GM12873 (cell line): ENCODE measurements around the gene WLS.

Experiments used
- TF ChIP-seq, protein P1 (sequence below): IDR thresholded peaks from 2 replicates; pipeline ENCODE4 v1.5.1; 2012; ENCODE audit warnings: low read depth, mild to moderate bottlenecking, moderate library complexity, low read length, control low read depth; ENCODE audit not compliant: insufficient read depth; ENCODE audit errors: missing control alignments

The WLS gene

GRCh38 chr1:68205794-68206358, 26.4 kb downstream of the WLS start:
- TF ChIP-seq, protein P1, sequence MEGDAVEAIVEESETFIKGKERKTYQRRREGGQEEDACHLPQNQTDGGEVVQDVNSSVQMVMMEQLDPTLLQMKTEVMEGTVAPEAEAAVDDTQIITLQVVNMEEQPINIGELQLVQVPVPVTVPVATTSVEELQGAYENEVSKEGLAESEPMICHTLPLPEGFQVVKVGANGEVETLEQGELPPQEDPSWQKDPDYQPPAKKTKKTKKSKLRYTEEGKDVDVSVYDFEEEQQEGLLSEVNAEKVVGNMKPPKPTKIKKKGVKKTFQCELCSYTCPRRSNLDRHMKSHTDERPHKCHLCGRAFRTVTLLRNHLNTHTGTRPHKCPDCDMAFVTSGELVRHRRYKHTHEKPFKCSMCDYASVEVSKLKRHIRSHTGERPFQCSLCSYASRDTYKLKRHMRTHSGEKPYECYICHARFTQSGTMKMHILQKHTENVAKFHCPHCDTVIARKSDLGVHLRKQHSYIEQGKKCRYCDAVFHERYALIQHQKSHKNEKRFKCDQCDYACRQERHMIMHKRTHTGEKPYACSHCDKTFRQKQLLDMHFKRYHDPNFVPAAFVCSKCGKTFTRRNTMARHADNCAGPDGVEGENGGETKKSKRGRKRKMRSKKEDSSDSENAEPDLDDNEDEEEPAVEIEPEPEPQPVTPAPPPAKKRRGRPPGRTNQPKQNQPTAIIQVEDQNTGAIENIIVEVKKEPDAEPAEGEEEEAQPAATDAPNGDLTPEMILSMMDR, result no peak

GRCh38 chr1:68204977-68205630, 27.2 kb downstream of the WLS start:
- TF ChIP-seq, protein P1, result no peak

GRCh38 chr1:68202239-68202832, 30.0 kb downstream of the WLS start:
- TF ChIP-seq, protein P1, result no peak

GRCh38 chr1:68201546-68202238, 30.6 kb downstream of the WLS start:
- TF ChIP-seq, protein P1, result no peak

- TF ChIP-seq, protein P1, result no peak
These were observed 32.7 kb downstream of the WLS start for GRCh38 chr1:68199603-68200002.

- TF ChIP-seq, protein P1, result no peak
These were observed 33.6 kb downstream of the WLS start for GRCh38 chr1:68198752-68199151.

GRCh38 chr1:68197891-68198290, 34.4 kb downstream of the WLS start:
- TF ChIP-seq, protein P1, result no peak
